GM18858 (cell line): ENCODE results near the gene GBA3.

Source experiments
- ATAC-seq: cut with Tn5 transposase; IDR thresholded peaks from one replicate; pipeline ENCODE4 v1.9.1; 2021; ENCODE audit not compliant: unreplicated experiment

The GBA3 gene

DNA sequence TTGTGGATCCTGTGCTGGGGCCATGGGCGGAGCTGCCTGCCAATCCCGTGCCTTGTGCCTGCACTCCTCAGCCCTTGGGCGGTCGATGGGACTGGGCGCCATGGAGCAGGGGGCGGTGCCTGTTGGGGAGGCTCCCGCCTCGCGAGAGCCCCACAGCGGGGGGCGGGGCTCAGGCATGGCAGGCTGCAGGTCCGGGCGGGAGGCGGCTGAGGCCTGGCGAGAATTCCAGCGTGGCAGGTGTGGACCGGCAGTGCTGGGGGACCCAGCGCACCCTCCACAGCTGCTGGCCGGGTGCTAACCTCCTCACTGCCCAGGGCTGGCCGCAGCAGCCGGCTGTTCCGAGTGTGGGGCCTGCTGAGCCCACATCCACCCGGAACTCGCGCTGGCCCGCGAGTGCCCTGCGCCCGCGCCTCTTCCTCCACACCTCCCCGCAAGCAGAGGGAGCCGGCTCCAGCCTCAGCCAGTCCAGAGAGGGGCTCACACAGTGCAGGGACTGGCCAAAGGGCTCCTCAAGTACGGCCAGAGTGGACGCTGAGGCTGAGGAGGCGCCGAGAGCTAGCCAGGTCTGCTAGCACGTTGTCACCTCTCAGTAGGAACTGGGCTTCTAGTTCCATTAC, 85.9 kb downstream of the GBA3 start:
- ATAC-seq = no peak

DNA sequence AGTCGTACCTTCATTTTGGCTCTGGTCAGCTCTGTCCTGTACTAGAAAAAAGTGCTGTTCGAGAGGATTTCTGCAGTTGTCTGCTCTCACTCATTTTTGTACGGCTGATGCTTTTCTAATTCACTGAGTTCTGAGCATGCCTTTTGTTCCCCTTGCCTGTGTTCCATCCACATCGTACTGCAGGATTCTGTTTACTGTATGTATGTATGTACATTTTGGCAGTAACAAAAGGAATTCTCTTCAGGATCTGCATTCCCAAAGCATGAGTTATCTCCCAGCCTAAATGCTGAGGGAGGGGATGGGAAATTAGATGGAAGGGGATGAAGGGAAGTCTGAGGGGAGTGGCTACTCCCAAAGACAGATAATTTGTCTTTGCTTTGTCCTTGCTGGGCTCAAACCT, 87.6 kb downstream of the GBA3 start:
- ATAC-seq = no peak

DNA sequence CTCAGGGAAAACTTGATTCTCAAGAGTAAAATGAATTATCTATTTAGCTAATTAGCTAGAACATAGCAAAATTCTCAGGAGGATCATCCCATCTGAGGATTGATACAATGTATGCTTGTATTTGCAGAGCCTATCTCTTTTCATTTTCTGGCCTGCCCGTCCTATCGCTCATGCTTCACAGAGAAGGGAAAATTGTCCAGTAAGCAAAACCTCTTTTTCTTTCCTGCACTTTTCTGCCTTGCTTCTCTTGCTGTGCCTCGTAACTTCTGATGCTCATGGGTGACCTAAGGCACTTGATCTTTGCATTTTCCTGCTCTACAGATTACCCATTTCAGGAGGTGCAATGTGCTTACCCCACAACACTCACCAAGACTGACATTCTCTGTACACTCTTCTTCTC, 88.1 kb downstream of the GBA3 start:
- no peak for ATAC-seq

DNA sequence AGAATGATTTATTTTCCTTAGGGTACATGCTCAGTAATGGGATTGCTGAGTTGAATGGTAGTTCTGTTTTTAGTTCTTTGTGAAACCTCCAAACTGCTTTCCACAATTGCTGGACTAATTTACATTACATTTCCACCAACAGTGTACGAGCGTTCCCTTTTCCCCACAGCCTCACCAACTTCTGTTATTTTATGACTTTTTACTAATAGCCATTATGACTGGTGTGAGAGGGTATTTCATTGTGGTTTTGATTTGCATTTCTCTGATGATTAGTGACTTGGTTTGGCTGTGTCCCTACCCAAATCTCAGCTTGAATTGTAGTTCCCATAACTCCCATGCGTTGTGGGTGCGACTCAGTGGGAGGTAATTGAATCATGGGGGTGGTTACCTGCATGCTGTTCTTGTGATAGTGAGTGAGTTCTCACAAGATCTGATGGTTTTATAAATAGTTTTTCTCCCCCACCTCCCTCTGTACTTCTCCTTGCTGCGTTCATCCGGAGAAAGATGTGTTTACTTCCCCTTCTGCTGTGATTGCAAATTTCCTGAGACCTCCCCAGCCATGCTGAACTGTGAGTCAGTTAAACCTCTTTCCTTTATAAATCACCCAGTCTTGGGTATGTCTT, 95.1 kb downstream of the GBA3 start:
- ATAC-seq = no peak

DNA sequence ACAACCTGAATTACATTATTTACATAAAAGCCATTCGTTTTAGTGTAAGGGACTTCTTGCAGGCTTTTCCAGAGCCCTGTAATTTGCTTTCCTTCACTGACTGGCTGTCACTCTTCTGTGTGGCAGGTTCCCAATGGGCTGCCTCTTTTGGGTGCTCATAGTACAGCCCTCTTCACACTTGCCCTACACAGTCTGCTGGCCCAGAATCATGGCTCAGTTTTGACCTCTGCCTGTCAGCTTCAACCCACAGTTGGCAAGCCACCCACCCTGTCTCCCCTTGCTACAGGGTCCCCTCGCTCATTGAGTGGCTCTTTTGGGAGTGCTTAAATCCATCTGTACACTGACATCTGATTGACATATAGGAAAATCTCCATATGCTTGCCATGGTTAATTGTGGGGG, 97.9 kb downstream of the GBA3 start:
- no peak for ATAC-seq

DNA sequence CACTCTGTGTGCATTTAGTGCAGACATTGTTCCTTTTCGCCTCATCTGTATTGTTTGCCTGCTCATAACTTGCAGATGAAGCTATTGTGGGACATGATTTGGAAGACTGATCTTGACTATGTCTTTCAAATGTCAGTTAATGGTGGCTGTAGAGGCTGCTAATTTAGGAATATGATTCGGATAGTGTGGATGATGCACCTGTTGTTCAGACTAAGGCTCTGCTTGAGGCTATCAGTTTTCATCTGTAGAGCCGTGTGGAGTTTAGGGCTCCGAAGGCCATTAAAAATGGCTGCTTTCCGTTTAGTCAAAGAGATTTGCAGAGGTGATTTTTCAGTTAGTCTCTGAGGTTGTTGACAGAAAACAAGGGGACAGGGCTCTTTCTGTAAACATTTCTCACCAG, 102.0 kb downstream of the GBA3 start:
- ATAC-seq = no peak

DNA sequence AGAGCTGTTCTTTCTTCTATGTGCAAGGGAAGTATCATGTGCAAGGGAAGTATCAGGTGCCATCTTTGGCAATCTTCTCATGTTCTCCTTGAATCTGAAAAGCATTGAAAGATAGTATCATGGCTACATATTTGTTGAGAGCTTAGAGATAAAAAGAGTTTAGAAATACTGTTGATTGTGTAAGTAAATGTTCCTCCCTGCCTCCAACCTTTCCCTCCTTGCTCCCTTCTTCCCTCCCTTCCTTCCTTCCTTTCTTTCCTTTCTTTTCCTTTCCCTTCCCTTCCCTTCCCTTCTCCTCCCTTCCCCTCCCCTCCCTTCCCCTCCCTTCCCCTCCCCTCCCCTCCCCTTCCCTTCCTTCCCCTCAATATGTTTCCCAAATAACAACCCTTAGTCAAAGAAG, 108.7 kb downstream of the GBA3 start:
- no peak for ATAC-seq

DNA sequence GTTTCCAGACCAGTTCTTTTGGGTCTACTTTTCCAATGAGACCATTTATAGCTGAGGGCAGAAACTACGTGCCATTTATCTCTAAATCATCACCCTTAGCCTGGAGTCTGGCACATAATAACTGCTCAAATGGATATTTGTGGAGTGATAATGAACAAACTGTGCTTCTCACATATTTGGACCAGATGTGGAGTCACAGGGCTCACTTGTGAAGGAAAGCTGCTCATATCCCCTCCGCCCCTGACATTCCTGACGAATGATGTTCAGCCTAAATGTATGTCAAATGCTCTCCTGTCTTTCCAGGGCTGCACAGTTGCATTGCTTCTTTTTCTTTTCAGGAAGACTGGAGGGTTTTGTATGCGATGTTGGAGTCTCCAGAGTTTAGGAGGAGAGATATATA, 110.1 kb downstream of the GBA3 start:
- no peak for ATAC-seq

DNA sequence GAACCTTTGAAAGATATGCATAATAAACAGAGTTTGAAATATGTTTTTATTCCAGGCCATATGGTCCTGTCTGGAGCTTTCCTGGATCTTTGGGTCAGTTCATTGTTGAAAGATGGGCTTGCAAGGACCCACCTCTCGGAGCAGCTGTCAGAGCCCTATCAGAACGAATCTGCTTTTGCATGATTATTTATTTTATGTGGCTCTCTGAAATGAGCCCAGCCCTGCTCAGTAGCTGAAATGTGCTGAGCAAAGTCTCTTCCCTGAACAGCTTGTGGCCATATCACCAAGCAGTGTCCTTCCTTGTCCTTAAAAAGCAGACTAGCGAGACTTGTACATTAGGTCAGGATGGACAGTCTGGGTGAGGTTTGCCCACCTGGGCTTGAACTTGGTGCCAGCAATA, 110.8 kb downstream of the GBA3 start:
- ATAC-seq = no peak

DNA sequence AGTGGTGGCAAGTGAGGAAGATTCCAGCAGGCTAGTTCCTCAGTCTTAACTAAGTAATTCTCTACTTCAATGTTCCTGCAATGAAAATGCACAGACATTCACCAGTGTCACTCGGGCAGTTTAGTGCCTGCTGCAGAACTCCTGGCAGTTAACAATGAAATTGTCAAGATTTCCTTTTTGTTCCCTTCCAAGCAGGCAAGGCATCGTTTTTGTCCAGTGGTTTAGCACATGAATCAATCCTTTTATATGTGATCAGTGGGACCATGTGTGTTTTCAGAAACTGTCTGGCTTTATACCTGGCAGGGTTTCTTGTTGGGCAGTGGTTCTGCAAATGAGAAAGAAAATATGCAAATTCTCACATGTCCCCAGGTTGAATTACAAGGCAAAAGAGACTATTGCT, 122.2 kb downstream of the GBA3 start:
- ATAC-seq = no peak

DNA sequence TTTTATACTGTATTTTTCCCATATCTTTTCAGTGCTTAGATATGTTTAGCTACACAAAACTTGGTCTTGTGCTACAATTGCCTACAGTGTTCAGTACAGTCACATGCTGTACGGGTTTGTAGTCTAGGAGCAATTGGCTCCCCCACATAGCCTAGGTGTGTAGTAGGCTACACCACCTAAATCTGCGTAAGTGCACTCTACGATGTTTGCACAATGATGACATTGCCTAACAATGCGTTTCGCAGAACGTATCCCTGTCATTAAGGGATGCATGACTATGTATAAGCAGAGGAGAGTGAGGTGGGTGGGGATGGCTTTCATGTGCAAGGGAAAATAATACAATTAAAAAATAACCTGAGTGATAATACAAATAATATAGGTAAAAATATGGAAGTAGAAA, 131.4 kb downstream of the GBA3 start:
- ATAC-seq = no peak

DNA sequence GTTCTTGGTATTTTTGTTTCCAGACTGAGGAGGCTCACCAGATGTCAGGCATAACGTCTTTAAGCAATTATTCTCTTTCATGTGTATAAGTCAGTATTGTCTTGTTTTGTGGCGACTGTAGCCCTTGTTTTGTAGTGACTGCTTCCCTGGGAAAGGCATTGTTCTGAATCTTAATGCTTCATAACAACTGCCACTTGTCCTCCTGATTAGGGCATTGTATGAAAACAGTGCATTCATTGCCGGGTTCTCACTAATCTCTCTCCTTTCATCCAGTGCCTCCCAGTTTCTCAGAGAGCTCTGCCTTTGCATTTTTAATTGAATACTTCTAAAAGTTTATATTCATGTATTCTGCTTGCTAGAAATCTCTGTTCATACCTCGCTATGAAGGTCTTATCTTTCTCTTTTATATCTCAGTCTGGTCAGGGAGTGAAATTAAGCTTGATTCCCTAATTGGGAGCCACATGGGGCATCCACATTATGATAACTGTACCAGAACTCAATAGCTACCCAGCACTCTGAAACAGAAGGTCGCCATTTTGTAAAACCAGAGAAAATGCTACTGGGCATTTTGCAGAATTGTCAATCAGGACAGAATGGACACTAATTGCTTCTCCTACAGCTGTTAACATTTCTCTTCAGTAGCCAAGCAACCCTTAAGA, 149.8 kb downstream of the GBA3 start:
- ATAC-seq = no peak

DNA sequence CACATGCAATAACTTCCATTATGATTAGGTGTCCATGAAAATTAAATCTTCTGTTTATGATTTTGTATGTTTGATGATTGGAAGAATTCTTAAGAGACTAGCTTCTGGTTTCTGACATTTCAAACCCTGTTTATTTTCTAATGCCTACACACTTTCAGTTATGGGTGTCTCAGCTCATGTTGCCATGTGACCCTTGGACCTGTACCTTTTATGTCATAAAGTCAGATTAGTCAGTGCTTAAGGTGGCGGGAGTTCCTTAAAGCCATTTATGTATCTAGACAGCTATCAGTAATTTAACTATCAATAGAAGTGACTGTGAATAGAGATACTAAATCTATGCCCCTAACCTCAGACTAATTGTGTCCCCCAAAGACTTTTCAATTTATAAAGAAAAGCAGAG, 155.6 kb downstream of the GBA3 start:
- ATAC-seq = no peak

DNA sequence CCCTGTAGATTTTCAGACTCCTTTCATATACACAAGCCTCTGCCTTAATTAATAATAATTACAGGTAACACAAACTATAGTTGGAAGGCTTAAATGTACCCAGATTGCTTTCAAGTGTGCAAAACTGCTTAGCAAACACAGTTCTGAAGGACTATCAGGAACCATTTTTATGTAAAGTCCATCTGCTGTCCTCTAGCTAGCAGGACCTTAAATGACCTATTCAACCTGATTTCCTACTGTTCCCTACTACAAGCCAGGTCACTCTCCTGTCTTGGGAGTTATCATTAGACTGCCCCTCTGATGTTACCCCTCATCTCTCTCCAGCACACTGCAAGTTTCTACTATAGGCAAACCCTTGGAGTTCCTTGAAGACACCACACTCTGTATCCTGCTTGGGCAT, 157.3 kb downstream of the GBA3 start:
- ATAC-seq = no peak

DNA sequence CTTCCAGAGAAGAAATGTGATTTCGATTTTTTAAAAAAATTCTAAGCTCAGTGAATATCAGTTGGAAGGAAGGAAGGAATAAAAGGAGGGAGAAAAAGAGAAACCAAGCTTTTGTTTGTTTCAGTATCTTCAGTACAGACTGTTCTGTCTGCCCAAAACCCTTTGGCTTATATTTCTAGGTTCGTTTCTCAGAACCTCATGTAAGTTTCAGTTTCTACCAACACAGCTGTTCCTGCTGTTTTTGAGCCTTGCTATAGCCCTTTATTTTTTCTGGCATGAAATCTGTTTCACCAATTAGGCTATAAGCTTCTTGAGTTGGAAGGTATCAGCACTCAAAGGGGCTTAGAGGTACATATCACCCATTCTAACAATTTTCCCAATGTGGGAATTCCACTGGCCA, 157.9 kb downstream of the GBA3 start:
- ATAC-seq = peak; percentile 87

DNA sequence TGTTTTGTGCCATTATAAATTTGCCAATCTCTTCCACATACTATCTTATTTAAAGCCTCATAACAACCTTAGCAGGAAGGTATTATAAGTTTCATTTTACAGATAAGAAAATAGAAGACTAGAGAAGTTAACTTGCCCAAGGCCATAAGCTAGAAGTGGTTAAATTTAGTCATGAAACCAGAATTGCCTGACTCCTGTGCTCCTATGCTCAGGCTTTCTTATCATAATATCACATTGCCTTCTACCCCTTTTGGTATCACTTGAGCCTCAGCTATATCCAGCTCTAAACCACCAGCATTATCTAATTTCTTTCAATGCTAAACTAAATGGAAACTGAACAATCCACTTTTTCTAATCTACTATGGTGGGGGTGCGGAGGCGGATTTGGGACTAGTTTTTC, 164.7 kb downstream of the GBA3 start:
- no peak for ATAC-seq

DNA sequence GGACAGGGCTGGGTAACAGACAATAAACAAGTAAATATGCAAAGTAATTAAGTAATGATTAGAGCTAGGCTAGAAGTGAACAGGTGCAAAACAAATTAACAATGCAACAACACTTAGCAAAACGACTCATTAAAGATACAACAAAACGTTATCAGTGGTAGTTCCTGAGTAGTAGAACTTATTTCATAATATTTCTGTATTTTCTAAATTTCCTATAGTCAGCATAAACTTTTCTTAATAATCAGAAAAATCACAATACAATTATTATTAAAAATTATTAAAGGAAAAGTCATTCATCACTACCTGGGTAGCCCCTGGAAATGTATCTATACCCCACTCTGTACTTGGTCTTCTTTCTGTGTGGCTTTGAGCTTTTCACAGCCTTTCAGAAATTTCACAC, 166.6 kb downstream of the GBA3 start:
- ATAC-seq = no peak
